Osteocyte (in vitro differentiated cells): Measurements from ENCODE around the gene EOGT. TPM values are rescaled to one million over a fixed set of nuclear protein-coding genes. Genes with fewer than 3 reads are reported as not detected.

Source experiments
- DNase-seq: peaks from one replicate; pipeline ENCODE4 v3.0.0; 2021; ENCODE audit warnings: mixed read lengths; ENCODE audit not compliant: unreplicated experiment; ENCODE audit errors: extremely low spot score
- H3K27ac Mint-ChIP-seq: one replicate; pipeline ENCODE4 v1.8.0; 2021; ENCODE audit warnings: mild to moderate bottlenecking, mixed read lengths; ENCODE audit not compliant: unreplicated experiment
- H3K27me3 Mint-ChIP-seq: one replicate; pipeline ENCODE4 v1.8.0; 2021; ENCODE audit warnings: mixed read lengths; ENCODE audit not compliant: unreplicated experiment
- H3K36me3 Mint-ChIP-seq: one replicate; pipeline ENCODE4 v1.8.0; 2021; ENCODE audit warnings: mixed read lengths; ENCODE audit not compliant: unreplicated experiment
- H3K4me1 Mint-ChIP-seq: one replicate; pipeline ENCODE4 v1.8.0; 2021; ENCODE audit warnings: mixed read lengths; ENCODE audit not compliant: unreplicated experiment
- H3K4me3 Mint-ChIP-seq: one replicate; pipeline ENCODE4 v1.8.0; 2021; ENCODE audit warnings: mild to moderate bottlenecking, moderate library complexity, mixed read lengths; ENCODE audit not compliant: unreplicated experiment
- H3K9me3 Mint-ChIP-seq: one replicate; pipeline ENCODE4 v1.8.0; 2021; ENCODE audit warnings: mixed read lengths; ENCODE audit not compliant: unreplicated experiment
- total RNA-seq: library from RNA; stranded (reverse); gene quantifications from 2 replicates; pipeline ENCODE4 v1.2.1, GENCODE V29; 2021
- TF ChIP-seq, protein P1 (sequence below): fragments of 200-600 bp; sonication (generic); IDR thresholded peaks from 2 replicates; pipeline ENCODE4 v1.5.0; 2021; ENCODE audit warnings: antibody characterized with exemption, mild to moderate bottlenecking, moderate library complexity

Gene EOGT
- total RNA-seq, 1 donor from 2014 or later, result 27.6 TPM

DNA sequence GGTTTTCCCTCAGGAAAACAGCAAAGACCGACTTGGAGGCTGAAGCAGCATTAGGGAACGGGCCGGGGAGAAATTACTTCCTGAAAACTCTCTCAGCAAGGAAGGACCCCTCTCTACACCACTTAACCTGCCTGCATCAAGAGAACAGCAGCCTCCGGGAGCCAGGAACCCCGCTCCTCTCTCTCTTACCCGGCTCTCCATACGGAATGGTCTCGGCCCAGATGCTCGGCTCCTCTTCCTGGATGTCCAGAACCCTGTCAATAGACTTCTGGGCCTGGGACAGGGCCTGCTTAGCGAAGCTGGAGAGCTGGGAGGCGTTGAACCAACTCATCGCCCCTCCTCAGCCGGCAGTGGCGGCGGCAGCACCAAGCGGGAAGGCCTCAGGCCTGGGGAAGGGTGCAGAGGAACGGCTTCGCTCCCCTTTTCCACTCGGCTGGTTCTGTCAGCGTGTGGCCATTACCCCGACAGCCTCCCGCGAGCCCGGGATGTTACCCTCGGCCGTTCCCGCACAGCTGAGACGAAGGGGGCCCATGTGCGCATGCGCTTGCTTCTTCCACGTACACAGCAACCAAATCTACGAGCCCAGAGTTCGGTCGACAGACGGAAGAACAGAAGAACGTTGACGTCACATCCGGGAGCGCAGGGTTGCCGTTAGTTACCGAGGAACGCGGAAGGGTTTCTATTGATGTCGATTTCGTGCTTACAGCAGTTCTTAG lies 38.4 kb upstream of the EOGT start, which contains the start of gene TMF1:
Gene TMF1 (minus strand): TSS at position 578 of the 716 bp plus-strand sequence. CDS start 247 bp downstream, at position 331.
- Mint-ChIP-seq H3K27ac (peak within 1 kb of the TSS; percentile 99), H3K4me1 (peaks cover 38% of the 10 kb centered on the region), H3K4me3 (peak within 1 kb of the TSS; percentile 95), H3K36me3 (peaks cover 24% of the 10 kb centered on the region), H3K9me3 (no peaks in the 10 kb centered on the region), H3K27me3 (no peaks in the 10 kb centered on the region)
- DNase-seq, result peak; percentile 98
- TF ChIP-seq, protein P1, sequence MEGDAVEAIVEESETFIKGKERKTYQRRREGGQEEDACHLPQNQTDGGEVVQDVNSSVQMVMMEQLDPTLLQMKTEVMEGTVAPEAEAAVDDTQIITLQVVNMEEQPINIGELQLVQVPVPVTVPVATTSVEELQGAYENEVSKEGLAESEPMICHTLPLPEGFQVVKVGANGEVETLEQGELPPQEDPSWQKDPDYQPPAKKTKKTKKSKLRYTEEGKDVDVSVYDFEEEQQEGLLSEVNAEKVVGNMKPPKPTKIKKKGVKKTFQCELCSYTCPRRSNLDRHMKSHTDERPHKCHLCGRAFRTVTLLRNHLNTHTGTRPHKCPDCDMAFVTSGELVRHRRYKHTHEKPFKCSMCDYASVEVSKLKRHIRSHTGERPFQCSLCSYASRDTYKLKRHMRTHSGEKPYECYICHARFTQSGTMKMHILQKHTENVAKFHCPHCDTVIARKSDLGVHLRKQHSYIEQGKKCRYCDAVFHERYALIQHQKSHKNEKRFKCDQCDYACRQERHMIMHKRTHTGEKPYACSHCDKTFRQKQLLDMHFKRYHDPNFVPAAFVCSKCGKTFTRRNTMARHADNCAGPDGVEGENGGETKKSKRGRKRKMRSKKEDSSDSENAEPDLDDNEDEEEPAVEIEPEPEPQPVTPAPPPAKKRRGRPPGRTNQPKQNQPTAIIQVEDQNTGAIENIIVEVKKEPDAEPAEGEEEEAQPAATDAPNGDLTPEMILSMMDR, result no peak

DNA sequence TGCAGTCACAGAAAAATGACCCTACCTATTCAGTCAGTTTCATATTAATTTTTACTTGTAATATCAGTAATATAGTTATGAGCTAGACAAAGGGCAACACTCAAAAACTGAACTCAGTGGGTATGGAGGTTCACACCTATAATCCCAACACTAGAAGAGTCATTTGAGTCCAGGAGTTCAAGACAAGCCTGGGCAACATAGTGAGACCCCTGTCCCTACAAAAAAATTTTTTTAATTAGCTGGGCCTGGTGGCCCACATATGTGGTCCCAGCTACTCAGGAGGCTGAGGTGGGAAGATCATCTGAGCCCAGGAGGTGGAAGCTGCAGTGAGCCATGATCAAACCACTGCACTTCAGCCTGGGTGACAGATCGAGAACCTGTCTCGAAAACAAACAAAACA lies 35.5 kb upstream of the EOGT start:
- Mint-ChIP-seq H3K27ac (no peak overlapping the region), H3K9me3 (no peaks in the 10 kb centered on the region), H3K27me3 (no peaks in the 10 kb centered on the region), H3K4me3 (peak overlapping the region; percentile 14), H3K36me3 (peaks cover 30% of the 10 kb centered on the region), H3K4me1 (peaks cover 41% of the 10 kb centered on the region)
- TF ChIP-seq, protein P1, result no peak
- no peak for DNase-seq

DNA sequence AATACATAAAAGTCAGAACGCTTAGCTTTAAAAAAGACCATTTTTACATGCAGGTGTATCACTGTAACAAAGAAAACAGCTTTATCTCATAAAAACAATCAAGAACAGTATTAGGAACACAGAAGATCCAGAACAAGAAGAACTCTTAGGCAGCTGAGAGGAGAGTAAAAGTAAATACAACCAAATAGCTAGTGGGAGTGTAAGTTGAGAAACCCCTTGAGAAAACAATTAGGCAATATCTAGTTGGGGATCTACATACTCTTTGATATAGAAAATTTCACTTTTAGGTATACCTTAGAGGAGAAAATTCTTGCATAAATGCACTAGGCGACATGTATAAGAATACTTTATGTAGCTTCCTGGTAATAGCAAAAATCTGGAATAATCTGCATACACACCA lies 31.1 kb upstream of the EOGT start:
- DNase-seq, result no peak
- H3K27ac Mint-ChIP-seq, result no peak overlapping the region
- peaks cover 24% of the 10 kb centered on the region for H3K4me1 Mint-ChIP-seq
- H3K9me3 Mint-ChIP-seq, result no peaks in the 10 kb centered on the region
- no peaks in the 10 kb centered on the region for H3K27me3 Mint-ChIP-seq
- H3K36me3 Mint-ChIP-seq, result peaks cover 41% of the 10 kb centered on the region
- no peak overlapping the region for H3K4me3 Mint-ChIP-seq
- TF ChIP-seq, protein P1, result no peak

- Mint-ChIP-seq H3K27me3 (no peaks in the 10 kb centered on the region), H3K36me3 (peaks cover 54% of the 10 kb centered on the region), H3K4me3 (no peak overlapping the region), H3K4me1 (no peaks in the 10 kb centered on the region), H3K9me3 (no peaks in the 10 kb centered on the region), H3K27ac (no peak overlapping the region)
- TF ChIP-seq, protein P1, result no peak
- DNase-seq, result no peak
These were observed 20.0 kb upstream of the EOGT start for GRCh38 chr3:69033470-69033869.

GRCh38 chr3:69032737-69033136 lies 19.3 kb upstream of the EOGT start:
- Mint-ChIP-seq H3K4me1 (no peaks in the 10 kb centered on the region), H3K36me3 (peaks cover 55% of the 10 kb centered on the region), H3K4me3 (no peak overlapping the region), H3K9me3 (no peaks in the 10 kb centered on the region), H3K27ac (no peak overlapping the region), H3K27me3 (no peaks in the 10 kb centered on the region)
- TF ChIP-seq, protein P1, result no peak
- no peak for DNase-seq
